OCI-LY7 (cell line): Measurements from ENCODE around the gene KCND3. TPM values are rescaled to one million over a fixed set of nuclear protein-coding genes. Genes with fewer than 3 reads are reported as not detected.

Source experiments
- BruUV-seq: library from RNA; stranded (reverse); fragments of 400-500 nt; replicated peaks from 2 replicates; lab custom pipeline; 2021; lab: Mats Ljungman, UMichigan
- CTCF ChIA-PET: fragments of 300-600 bp; sonication (Branson Sonifier 250); formaldehyde crosslinking; loops from one replicate; lab custom pipeline; 2022; ENCODE audit warnings: antibody characterized with exemption; ENCODE audit not compliant: unreplicated experiment; lab: Charles Lee
- POLR2A ChIA-PET: fragments of 300-600 bp; sonication (Branson Sonifier 250); formaldehyde crosslinking; loops from one replicate; lab custom pipeline; 2022; ENCODE audit warnings: antibody characterized with exemption; lab: Charles Lee
- DNase-seq: peaks from one replicate; pipeline ENCODE4 v3.0.0-alpha.2; 2015; ENCODE audit warnings: low spot score
- H2AFZ ChIP-seq: fragments of 200-600 bp; sonication (generic), shearing (Covaris generic); 2 replicates; pipeline ENCODE4 v1.6.1; 2014; ENCODE audit warnings: mild to moderate bottlenecking, antibody characterized with exemption, low read length, moderate library complexity
- H3K27ac ChIP-seq: fragments of 200-600 bp; sonication (generic); 2 replicates; pipeline ENCODE4 v1.5.1; 2014; ENCODE audit warnings: mixed run types, low read depth, mild to moderate bottlenecking, moderate library complexity, low read length, inconsistent platforms; ENCODE audit not compliant: poor library complexity, severe bottlenecking
- H3K36me3 ChIP-seq: fragments of 200-600 bp; sonication (generic); 2 replicates; pipeline ENCODE4 v1.6.1; 2014; ENCODE audit warnings: mild to moderate bottlenecking, antibody characterized with exemption, low read length, moderate library complexity, mixed read lengths; ENCODE audit not compliant: insufficient read depth
- H3K4me1 ChIP-seq: fragments of 200-600 bp; sonication (generic); 2 replicates; pipeline ENCODE4 v1.5.1; 2014; ENCODE audit warnings: mild to moderate bottlenecking, low read length; ENCODE audit not compliant: insufficient read depth, poor library complexity, severe bottlenecking
- H3K4me2 ChIP-seq: fragments of 200-600 bp; sonication (generic); 2 replicates; pipeline ENCODE4 v1.6.1; 2014; ENCODE audit warnings: mild to moderate bottlenecking, low read length
- H3K4me3 ChIP-seq: fragments of 200-600 bp; sonication (generic); 2 replicates; pipeline ENCODE4 v1.5.1; 2014; ENCODE audit warnings: mild to moderate bottlenecking, low read depth, low read length; ENCODE audit not compliant: poor library complexity, severe bottlenecking
- H3K79me2 ChIP-seq: fragments of 200-600 bp; sonication (generic); 2 replicates; pipeline ENCODE4 v1.6.1; 2016; ENCODE audit warnings: low read depth, mild to moderate bottlenecking, low read length, moderate library complexity, mixed read lengths; ENCODE audit not compliant: insufficient read depth
- H3K9me2 ChIP-seq: fragments of 200-600 bp; sonication (generic); 2 replicates; pipeline ENCODE4 v1.6.1; 2016; ENCODE audit warnings: mild to moderate bottlenecking, low read length, mixed read lengths; ENCODE audit not compliant: insufficient read depth
- H3K9me3 ChIP-seq: fragments of 200-600 bp; sonication (generic); 2 replicates; pipeline ENCODE4 v1.6.1; 2014; ENCODE audit warnings: mild to moderate bottlenecking, mixed run types, low read length, mixed read lengths
- H4K20me1 ChIP-seq: fragments of 200-600 bp; sonication (generic); 2 replicates; pipeline ENCODE4 v1.6.1; 2014; ENCODE audit warnings: mild to moderate bottlenecking, antibody characterized with exemption, low read length, moderate library complexity, mixed read lengths; ENCODE audit not compliant: insufficient read depth
- EZH2phosphoT487 ChIP-seq: fragments of 200-600 bp; sonication (generic); IDR thresholded peaks from 2 replicates; pipeline ENCODE4 v1.6.1; 2018; ENCODE audit warnings: low read depth, borderline replicate concordance, mild to moderate bottlenecking, mixed run types, antibody characterized with exemption, low read length, moderate library complexity, mixed read lengths
- intact Hi-C: fragments of 100-400 bp; cut with micrococcal nuclease; formaldehyde crosslinking; loops from one replicate; pipeline ENCODE4 v1.10.0; 2022; ENCODE audit not compliant: unreplicated experiment
- total RNA-seq, 2 experiments: library from RNA; depleted of rRNA in 1 of 2; stranded (reverse); fragments of >200 nt in 1 of 2; shearing (Covaris generic) in 1 of 2; gene quantifications; 2 replicates each; pipeline ENCODE4 v1.2.3, GENCODE V29; 2014 to 2022
- TF ChIP-seq, protein P1 (sequence below): fragments of 200-600 bp; sonication (generic); conservative IDR thresholded peaks from 2 replicates; pipeline ENCODE4 v1.5.1; 2014; ENCODE audit warnings: mild to moderate bottlenecking, antibody characterized with exemption, low read length, moderate library complexity, mixed read lengths

Gene KCND3
- total RNA-seq, 2 experiments from 2014 or later, result not detected

- intact Hi-C loops, result no loop called here
- Histone ChIP-seq H3K9me2 (no peaks in the 10 kb centered on the region), H4K20me1 (no peaks in the 10 kb centered on the region), H3K36me3 (no peaks in the 10 kb centered on the region), H2AFZ (no peak overlapping the region), H3K9me3 (no peaks in the 10 kb centered on the region), H3K4me1 (no peaks in the 10 kb centered on the region), H3K27ac (no peak overlapping the region), H3K4me3 (no peak overlapping the region), H3K4me2 (no peak overlapping the region), H3K79me2 (no peaks in the 10 kb centered on the region)
- CTCF ChIA-PET, result no interaction called here
- no TSS peak for BruUV-seq
- DNase-seq, result no peak
- TF ChIP-seq EZH2phosphoT487, result no peak
- TF ChIP-seq, protein P1, sequence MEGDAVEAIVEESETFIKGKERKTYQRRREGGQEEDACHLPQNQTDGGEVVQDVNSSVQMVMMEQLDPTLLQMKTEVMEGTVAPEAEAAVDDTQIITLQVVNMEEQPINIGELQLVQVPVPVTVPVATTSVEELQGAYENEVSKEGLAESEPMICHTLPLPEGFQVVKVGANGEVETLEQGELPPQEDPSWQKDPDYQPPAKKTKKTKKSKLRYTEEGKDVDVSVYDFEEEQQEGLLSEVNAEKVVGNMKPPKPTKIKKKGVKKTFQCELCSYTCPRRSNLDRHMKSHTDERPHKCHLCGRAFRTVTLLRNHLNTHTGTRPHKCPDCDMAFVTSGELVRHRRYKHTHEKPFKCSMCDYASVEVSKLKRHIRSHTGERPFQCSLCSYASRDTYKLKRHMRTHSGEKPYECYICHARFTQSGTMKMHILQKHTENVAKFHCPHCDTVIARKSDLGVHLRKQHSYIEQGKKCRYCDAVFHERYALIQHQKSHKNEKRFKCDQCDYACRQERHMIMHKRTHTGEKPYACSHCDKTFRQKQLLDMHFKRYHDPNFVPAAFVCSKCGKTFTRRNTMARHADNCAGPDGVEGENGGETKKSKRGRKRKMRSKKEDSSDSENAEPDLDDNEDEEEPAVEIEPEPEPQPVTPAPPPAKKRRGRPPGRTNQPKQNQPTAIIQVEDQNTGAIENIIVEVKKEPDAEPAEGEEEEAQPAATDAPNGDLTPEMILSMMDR, result no peak
- POLR2A ChIA-PET, result no interaction called here
Observed at GRCh38 chr1:111920221-111921024, 69.0 kb downstream of the KCND3 start.

DNA sequence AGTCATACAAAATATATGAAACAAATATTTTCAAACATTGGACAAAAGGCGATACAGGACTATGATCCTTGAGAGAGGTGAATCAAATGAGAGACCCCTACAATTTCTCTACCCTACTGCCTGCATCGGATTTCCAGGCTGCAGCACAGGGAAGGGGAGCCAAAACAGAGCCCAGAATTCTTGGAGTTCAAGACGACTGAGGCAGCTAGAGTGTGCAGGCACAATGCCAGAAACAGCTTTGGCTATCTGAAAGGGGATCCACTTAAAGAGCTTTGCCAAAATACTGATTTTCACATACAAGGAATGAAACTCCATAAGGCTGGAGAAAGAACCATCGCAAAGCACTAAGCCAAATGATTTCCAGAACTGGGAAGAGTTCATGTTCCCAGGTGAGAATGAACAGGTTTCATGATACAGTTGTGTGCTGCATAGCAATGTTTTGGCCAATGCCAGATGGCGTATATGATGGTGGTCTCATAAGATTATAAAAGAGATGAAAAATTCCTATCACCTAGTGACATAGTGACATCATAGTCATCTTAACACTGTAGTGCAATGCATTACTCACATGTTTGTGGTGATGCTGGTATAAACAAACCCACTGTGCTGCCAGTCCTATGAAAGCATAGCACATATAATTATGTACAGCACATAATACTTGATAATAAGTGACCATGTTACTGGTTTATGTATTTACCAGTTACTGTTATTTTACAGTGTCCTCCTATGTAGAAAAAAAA is 77.5 kb downstream of the KCND3 start:
- H3K9me3 ChIP-seq, result no peaks in the 10 kb centered on the region
- intact Hi-C loops, result no loop called here
- no peaks in the 10 kb centered on the region for H3K9me2 ChIP-seq
- H3K4me1 ChIP-seq, result no peaks in the 10 kb centered on the region
- H3K79me2 ChIP-seq, result no peaks in the 10 kb centered on the region
- no peaks in the 10 kb centered on the region for H3K36me3 ChIP-seq
- no peak overlapping the region for H3K4me2 ChIP-seq
- no peak for TF ChIP-seq EZH2phosphoT487
- TF ChIP-seq, protein P1, result no peak
- H4K20me1 ChIP-seq, result no peaks in the 10 kb centered on the region
- no peak overlapping the region for H3K4me3 ChIP-seq
- no TSS peak for BruUV-seq
- no peak overlapping the region for H2AFZ ChIP-seq
- no peak for DNase-seq
- ChIA-PET POLR2A (no interaction called here), CTCF (no interaction called here)
- no peak overlapping the region for H3K27ac ChIP-seq

DNA sequence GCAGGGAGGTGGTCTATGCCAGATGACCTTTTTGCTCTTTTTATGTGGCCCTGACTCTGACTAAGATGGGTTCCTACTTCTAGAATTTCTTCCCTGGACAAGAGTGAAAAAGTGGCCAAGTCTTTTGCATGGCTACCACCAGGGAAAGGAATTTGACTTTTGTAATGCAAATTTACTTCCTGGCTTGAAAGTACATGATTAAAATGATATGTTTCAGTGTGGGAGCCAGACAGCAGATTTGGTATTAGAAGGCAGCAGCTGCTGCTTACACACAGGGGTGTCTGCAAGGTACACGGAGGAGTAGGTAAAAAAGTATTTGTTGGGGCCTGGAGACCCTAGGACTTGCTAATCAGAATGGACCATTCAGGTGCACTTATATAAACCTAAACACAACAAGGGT is 78.4 kb downstream of the KCND3 start:
- Histone ChIP-seq H4K20me1 (no peaks in the 10 kb centered on the region), H3K4me3 (no peak overlapping the region), H3K27ac (no peak overlapping the region), H3K9me3 (no peaks in the 10 kb centered on the region), H3K79me2 (no peaks in the 10 kb centered on the region), H3K36me3 (no peaks in the 10 kb centered on the region), H3K9me2 (no peaks in the 10 kb centered on the region), H2AFZ (no peak overlapping the region), H3K4me1 (no peaks in the 10 kb centered on the region), H3K4me2 (no peak overlapping the region)
- intact Hi-C loops, result no loop called here
- no peak for TF ChIP-seq EZH2phosphoT487
- POLR2A ChIA-PET, result no interaction called here
- no peak for DNase-seq
- no TSS peak for BruUV-seq
- CTCF ChIA-PET, result no interaction called here
